Sigmoid colon (tissue), 7 donors: ENCODE measurements around the gene VDR. TPM values are rescaled to one million over a fixed set of nuclear protein-coding genes. Genes with fewer than 3 reads are reported as not detected.

ENCODE experiments used
- DNase-seq: peaks from one replicate; pipeline ENCODE4 v3.0.0-alpha.2; 2019
- H3K27ac ChIP-seq, 4 donors: fragments of 200-600 bp; sonication (generic); one replicate each; pipeline ENCODE4 v1.5.1; 2016 to 2019; ENCODE audit warnings: mild to moderate bottlenecking in 1 of 4
- H3K27me3 ChIP-seq, 3 donors: fragments of 200-600 bp; sonication (generic); one replicate each; pipeline ENCODE4 v1.5.1; 2019; ENCODE audit warnings: mild to moderate bottlenecking in 1 of 3
- H3K36me3 ChIP-seq, 4 donors: fragments of 200-600 bp; sonication (generic); one replicate each; pipeline ENCODE4 v1.5.1; 2016 to 2019
- H3K4me1 ChIP-seq, 4 donors: fragments of 200-600 bp; sonication (generic); one replicate each; pipeline ENCODE4 v1.5.1; 2017 to 2019
- H3K4me3 ChIP-seq, 4 donors: fragments of 200-600 bp; sonication (generic); one replicate each; pipeline ENCODE4 v1.5.1; 2017 to 2019; ENCODE audit warnings: mild to moderate bottlenecking in 2 of 4, moderate library complexity in 1 of 4
- H3K9me3 ChIP-seq, 4 donors: fragments of 200-600 bp in 3 of 4; sonication (generic) in 3 of 4; one replicate each; pipeline versions ENCODE4 v1.5.1 to v1.6.1; 2013 to 2019
- EP300 ChIP-seq, 4 donors: sonication (generic); formaldehyde crosslinking; IDR thresholded peaks; one replicate each; pipeline ENCODE4 v1.6.1; 2017; ENCODE audit warnings: antibody characterized with exemption in 4 of 4
- POLR2A ChIP-seq, 2 donors: fragments of 450-650 bp; IDR thresholded peaks; one replicate each; pipeline ENCODE4 v1.6.1; 2016; ENCODE audit warnings: antibody characterized with exemption in 2 of 2, mild to moderate bottlenecking in 2 of 2, moderate library complexity in 2 of 2
- POLR2AphosphoS5 ChIP-seq, 4 donors: sonication (generic); formaldehyde crosslinking; IDR thresholded peaks; one replicate each; pipeline ENCODE4 v1.6.1; 2017; ENCODE audit warnings: antibody characterized with exemption in 4 of 4
- WGBS, 2 donors: extraction: QIAGEN DNeasy Blood & Tissue Kit; methylation state at CpG; one replicate each; pipeline ENCODE4 v1.1.7; 2013; 5-methylcytosine and 5-hydroxymethylcytosine counted together
- intact Hi-C: fragments of 100-400 bp; cut with DNase I; formaldehyde crosslinking; loops from one replicate; pipeline ENCODE4 v1.15.1; 2023
- polyA plus RNA-seq, 3 donors: library from polyadenylated mRNA; stranded (reverse); fragments of 200-250 nt; gene quantifications; one replicate each; pipeline ENCODE4 v1.2.3, GENCODE V29; 2013
- total RNA-seq, 4 donors: library from RNA; depleted of rRNA; stranded (reverse); fragments of >200 nt; gene quantifications; one replicate each; pipeline ENCODE4 v1.1.0, GENCODE V29; 2016
- TF ChIP-seq, protein P1 (sequence below), 4 experiments: fragments of 450-650 bp in 3 of 4; fragments of 200-600 bp in 1 of 4; IDR thresholded peaks; one replicate each; pipeline ENCODE4 v1.5.1; 2016 to 2019; ENCODE audit warnings: antibody characterized with exemption in 4 of 4, mild to moderate bottlenecking in 3 of 4, moderate library complexity in 2 of 4
- donor health status: healthy with polysubstance abuse.
- donor health status: Bipolar disorder and iron deficiency.
- donor health status: healthy.

VDR gene
- total and polyA plus RNA-seq, 7 donors = 0.71 to 69.1 (median 2.5) TPM

DNA sequence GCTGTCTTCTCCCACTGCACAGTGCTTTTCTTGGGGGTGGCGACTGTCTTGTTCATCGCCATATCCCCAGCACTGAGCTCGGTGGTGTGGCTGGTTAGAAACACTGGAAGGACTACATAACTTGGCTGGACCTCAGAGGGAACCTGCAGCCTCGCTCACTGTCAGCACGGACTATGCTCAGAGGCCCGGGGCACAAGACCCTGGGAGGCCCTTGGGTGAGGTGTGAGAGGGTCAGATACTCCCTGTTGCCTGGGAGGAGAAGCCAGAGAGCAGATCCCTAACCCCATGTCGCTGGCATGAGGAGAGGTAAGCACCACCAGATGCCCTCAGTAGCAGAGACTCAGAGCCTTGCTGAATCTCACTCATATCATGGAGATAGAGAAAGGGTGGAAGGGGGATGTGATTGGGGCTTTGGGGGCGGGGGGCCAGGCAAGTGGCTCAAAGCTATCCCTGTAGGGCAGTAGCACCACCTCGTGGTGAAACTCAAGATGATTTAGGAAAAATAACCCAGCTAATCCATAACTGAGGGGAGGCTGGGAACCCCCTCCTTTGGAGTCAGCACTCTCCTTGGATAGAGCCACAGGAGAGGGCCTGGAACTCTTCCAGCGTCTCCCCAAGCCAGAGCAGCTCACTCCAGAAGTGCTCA is 66.4 kb downstream of the VDR start:
- Histone ChIP-seq H3K36me3 (no peaks in the 10 kb centered on the region), H3K4me1 (peaks cover 0 to 28% (median 19%) of the 10 kb centered on the region in 4 donors), H3K27me3 (no peaks in the 10 kb centered on the region), H3K4me3 (no peak overlapping the region), H3K9me3 (no peaks in the 10 kb centered on the region), H3K27ac (peak overlapping the region in 3 of 4 donors; percentile 1 to 49 (median 43))
- intact Hi-C loops = loop anchor here (2.0 to 5.0 kb wide), 3 partner anchors 94 to 186 kb away; no protein-coding TSS in a partner anchor
- TF ChIP-seq, protein P1, sequence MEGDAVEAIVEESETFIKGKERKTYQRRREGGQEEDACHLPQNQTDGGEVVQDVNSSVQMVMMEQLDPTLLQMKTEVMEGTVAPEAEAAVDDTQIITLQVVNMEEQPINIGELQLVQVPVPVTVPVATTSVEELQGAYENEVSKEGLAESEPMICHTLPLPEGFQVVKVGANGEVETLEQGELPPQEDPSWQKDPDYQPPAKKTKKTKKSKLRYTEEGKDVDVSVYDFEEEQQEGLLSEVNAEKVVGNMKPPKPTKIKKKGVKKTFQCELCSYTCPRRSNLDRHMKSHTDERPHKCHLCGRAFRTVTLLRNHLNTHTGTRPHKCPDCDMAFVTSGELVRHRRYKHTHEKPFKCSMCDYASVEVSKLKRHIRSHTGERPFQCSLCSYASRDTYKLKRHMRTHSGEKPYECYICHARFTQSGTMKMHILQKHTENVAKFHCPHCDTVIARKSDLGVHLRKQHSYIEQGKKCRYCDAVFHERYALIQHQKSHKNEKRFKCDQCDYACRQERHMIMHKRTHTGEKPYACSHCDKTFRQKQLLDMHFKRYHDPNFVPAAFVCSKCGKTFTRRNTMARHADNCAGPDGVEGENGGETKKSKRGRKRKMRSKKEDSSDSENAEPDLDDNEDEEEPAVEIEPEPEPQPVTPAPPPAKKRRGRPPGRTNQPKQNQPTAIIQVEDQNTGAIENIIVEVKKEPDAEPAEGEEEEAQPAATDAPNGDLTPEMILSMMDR (IDR thresholded peaks at IDR 0.05) = peak in 2 of 4 experiments; percentile 15 to 72
- TF ChIP-seq POLR2AphosphoS5 (IDR thresholded peaks at IDR 0.05) = no peak
- WGBS, 2 donors = 34 to 47% methylated on average over 10 of the region's 10 CpGs
- DNase-seq = no peak

DNA sequence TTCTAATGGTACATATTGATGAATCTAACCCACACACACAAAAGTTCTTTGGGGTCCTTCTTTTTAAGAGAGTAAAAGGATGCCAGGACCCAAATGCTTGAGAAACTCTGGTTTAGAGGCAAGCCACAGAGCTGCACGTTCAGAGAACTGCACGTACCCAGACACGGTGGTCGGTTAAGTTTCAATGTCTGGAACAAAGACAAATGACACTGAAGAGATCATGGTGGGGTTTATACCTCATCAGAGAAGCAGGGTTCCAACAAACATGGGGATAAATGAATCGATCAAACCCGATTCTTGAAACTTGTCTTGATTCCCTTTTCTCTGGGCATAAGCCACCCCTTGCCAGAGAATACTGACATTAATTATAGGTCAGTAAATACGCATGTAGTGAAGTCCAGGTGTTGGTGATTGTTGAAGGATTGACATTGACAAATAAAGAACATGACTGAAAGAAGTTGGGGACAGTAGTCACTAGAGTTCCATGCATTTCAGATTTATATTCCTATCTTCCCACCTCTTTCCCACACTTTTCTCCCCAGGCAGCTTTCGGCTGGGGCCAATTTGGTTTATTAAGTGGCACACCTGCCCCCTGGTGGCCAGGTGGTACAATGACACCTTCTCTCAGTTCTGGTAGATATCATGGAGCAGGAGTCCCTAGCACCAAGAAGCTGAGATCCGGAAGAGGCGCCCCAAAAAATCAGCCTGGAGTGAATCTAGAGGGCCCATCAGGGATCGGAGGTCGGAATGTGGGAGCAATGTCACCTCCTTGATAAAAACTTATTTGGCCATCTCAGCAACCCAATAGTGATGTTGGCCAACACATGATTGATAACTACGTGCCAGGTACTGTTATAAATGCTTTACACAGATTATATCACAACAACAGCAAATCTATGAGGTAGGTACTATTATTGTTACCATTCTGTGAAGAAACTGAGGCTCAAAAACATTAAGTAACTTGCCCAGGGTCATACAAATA is 67.3 kb downstream of the VDR start:
- no peak overlapping the region for H3K4me3 ChIP-seq
- peak overlapping the region in 2 of 4 donors; percentile 43 to 49 for H3K27ac ChIP-seq
- intact Hi-C loops = loop anchor here (1.0 to 5.0 kb wide), 6 partner anchors 39 to 185 kb away; no protein-coding TSS in a partner anchor
- no peaks in the 10 kb centered on the region for H3K9me3 ChIP-seq
- 49 to 51% methylated on average over 13 of the region's 13 CpGs for WGBS, 2 donors
- peaks cover 0 to 28% (median 19%) of the 10 kb centered on the region in 4 donors for H3K4me1 ChIP-seq
- no peaks in the 10 kb centered on the region for H3K36me3 ChIP-seq
- peak; percentile 90 for DNase-seq
- H3K27me3 ChIP-seq = no peaks in the 10 kb centered on the region
- TF ChIP-seq EP300 (IDR thresholded peaks at IDR 0.05) (no peak), POLR2AphosphoS5 (IDR thresholded peaks at IDR 0.05) (peak in 1 of 4 donors; percentile 33)
- TF ChIP-seq, protein P1 (IDR thresholded peaks at IDR 0.05) = peak; percentile 86 to 95 (median 89)

DNA sequence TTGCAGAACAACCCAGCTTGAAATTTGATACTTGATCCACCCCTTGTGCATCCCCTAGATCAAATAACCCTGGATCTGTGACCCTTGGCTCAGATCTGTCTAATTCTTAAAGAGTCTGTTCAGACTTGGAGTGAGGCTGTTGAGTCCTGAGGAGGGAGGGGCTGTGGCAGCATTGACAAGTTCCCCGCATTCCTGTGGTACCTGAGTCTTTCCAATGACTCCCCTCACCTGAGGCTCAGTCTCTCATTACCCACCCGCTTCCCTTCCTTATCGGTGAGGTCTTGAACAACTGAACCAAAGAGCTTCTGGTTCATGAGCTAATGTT is 69.0 kb downstream of the VDR start:
- 85 to 91% methylated on average over 3 of the region's 3 CpGs for WGBS, 2 donors
- H3K27me3 ChIP-seq = no peaks in the 10 kb centered on the region
- H3K27ac ChIP-seq = no peak overlapping the region
- intact Hi-C loops = loop anchor here (2.0 to 5.0 kb wide), 2 partner anchors 37 to 183 kb away; no protein-coding TSS in a partner anchor
- peak; percentile 46 for DNase-seq
- no peaks in the 10 kb centered on the region for H3K36me3 ChIP-seq
- TF ChIP-seq, protein P1 (IDR thresholded peaks at IDR 0.05) = no peak
- TF ChIP-seq POLR2AphosphoS5 (IDR thresholded peaks at IDR 0.05) (no peak), POLR2A (IDR thresholded peaks at IDR 0.05) (no peak), EP300 (IDR thresholded peaks at IDR 0.05) (no peak)
- H3K4me1 ChIP-seq = peaks cover 0 to 16% (median 9%) of the 10 kb centered on the region in 4 donors
- no peaks in the 10 kb centered on the region for H3K9me3 ChIP-seq
- no peak overlapping the region for H3K4me3 ChIP-seq

DNA sequence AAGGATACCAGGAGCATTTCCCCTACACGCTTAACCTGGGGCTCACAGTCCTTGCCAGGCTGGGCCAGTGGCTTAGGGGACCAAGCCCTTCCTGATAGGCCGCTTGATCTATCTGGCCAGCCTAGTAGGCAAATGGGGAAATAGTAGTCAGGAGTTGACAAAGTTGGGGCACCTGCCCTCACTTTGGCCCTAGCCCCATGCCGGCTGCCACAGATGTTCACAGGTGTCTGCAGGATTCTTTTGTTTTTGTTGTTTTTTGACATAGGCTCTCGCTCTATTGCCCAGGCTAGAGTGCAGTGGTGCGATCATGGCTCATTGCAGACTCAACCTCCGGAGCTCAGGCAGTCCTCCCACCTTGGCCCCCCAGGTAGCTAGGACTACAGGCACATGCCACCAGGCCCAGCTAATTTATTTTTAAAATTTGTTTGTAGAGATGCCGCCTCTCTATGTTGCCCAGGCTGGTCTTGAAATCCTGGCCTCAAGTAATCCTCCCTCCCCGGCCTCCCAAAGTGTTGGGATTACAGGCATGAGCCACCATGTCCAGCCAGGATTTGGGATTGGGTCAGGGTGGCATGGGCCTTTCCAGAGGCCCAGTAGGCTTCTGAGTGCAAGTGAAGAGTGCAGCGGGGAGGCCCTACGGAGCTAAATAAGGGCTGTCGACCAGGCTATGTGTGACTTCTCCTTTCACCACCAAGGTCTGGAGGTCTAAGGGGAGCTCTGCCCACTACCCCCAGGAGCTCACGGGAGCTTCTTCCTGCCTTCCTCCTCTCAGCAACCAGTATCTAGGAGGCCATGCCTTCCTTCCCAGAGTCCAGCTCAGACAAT is 69.6 kb downstream of the VDR start:
- intact Hi-C loops = loop anchor here (5.0 kb wide), 1 partner anchor 183 kb away; no protein-coding TSS in a partner anchor
- TF ChIP-seq EP300 (IDR thresholded peaks at IDR 0.05) (no peak), POLR2A (IDR thresholded peaks at IDR 0.05) (no peak), POLR2AphosphoS5 (IDR thresholded peaks at IDR 0.05) (no peak)
- TF ChIP-seq, protein P1 (IDR thresholded peaks at IDR 0.05) = no peak
- Histone ChIP-seq H3K9me3 (no peaks in the 10 kb centered on the region), H3K27me3 (no peaks in the 10 kb centered on the region), H3K36me3 (no peaks in the 10 kb centered on the region), H3K27ac (no peak overlapping the region), H3K4me1 (peaks cover 0 to 16% (median 9%) of the 10 kb centered on the region in 4 donors), H3K4me3 (no peak overlapping the region)
- WGBS, 2 donors = 78 to 91% methylated on average over 12 of the region's 12 CpGs
- peak; percentile 46 for DNase-seq
